ENCODE data around the gene ACSF3. TPM values are rescaled to one million over a fixed set of nuclear protein-coding genes. Genes with fewer than 3 reads are reported as not detected.
A peak's percentile ranks its signal among the peaks of the same experiment; 100 is the strongest.

Gene ACSF3
- total RNA-seq, 1 experiment from 2014 or later = 74.5 TPM

DNA sequence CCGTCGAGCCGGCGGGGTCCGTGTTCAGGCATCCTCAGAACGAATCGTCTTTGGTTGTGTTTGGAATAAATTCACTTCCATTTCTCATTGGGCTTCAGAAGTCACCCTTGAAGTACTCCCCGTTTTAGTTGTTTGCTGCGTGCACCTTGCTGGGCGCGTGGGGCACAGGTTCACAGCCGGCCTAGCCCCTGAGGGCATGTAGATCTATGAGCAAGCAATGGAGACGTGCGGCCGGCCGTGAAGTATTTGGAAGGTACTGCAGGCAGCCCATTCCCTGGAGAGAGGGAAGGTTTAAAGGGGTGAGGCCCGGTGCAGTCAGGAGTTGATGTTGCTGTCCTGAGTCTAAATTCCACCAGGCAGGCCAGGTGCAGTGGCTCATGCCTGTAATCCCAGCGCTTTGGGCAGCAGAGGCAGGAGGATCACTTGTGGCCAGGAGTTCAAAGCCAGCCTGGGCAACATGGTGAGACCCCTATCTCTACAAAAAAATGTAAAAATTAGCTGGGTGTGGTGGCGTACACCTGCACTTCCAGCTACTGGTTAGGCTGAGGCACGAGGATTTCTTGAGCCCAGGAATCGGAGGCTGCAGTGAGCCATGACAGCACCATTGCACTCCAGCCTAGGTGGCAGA, 714 bp downstream of the ACSF3 start:
- H2AFZ ChIP-seq (ENCODE audit: low read depth, low read length, poor library complexity, severe bottlenecking) = no peak overlapping the region
- no peaks in the 10 kb centered on the region for H3K9me2 ChIP-seq (ENCODE audit: insufficient read depth)
- ChIA-PET CTCF (interaction anchor here (1.3 kb wide), 1 partner anchor 153 kb away, joined by 3 read pairs; no protein-coding TSS in a partner anchor), RAD21 (ENCODE audit: low non-redundant PET in 1 of 2, low total read pairs in 2 of 2, uncharacterized antibody in 2 of 2, unreplicated experiment in 2 of 2) (interaction anchor here in 1 of 2 experiments (0.6 kb wide), 1 partner anchor 43 kb away, joined by 3 read pairs; no protein-coding TSS in a partner anchor), POLR2A (interaction anchor here (1.4 kb wide), 2 partner anchors 41 to 469 kb away, joined by 3 to 7 read pairs; no protein-coding TSS in a partner anchor)
- peaks cover 10 to 22% of the 10 kb centered on the region in 2 experiments; a peak in 3 of 4 replicates for H3K4me1 ChIP-seq (ENCODE audit: control insufficient read depth in 1 of 2, insufficient read depth in 2 of 2, low read length in 2 of 2)
- peaks cover 20% of the 10 kb centered on the region; the same call in 1 of the 2 replicates for H3K27me3 ChIP-seq (ENCODE audit: insufficient read depth, low read length)
- TF ChIP-seq POLR2A (IDR thresholded peaks at IDR 0.05; ENCODE audit: borderline replicate concordance, extremely low read depth, insufficient read depth, insufficient read length) (no peak), ELF1 (IDR thresholded peaks at IDR 0.05; ENCODE audit: borderline replicate concordance, low read depth) (no peak), RAD21 (IDR thresholded peaks at IDR 0.05; ENCODE audit: low read depth) (no peak), CEBPB (IDR thresholded peaks at IDR 0.05; ENCODE audit: low read depth) (no peak), EGR1 (IDR thresholded peaks at IDR 0.05; ENCODE audit: low read depth) (no peak), TCF7L2 (IDR thresholded peaks at IDR 0.05; ENCODE audit: borderline replicate concordance, extremely low read depth, insufficient read depth, insufficient read length) (no peak), CBX3 (IDR thresholded peaks at IDR 0.05; ENCODE audit: low read depth) (no peak), JUND (IDR thresholded peaks at IDR 0.05) (no peak), ZNF274 (IDR thresholded peaks at IDR 0.05; ENCODE audit: low read depth, low read length) (no peak), POLR2AphosphoS5 (IDR thresholded peaks at IDR 0.05; ENCODE audit: low read depth, low read length) (no peak)
- TF ChIP-seq, protein P1, sequence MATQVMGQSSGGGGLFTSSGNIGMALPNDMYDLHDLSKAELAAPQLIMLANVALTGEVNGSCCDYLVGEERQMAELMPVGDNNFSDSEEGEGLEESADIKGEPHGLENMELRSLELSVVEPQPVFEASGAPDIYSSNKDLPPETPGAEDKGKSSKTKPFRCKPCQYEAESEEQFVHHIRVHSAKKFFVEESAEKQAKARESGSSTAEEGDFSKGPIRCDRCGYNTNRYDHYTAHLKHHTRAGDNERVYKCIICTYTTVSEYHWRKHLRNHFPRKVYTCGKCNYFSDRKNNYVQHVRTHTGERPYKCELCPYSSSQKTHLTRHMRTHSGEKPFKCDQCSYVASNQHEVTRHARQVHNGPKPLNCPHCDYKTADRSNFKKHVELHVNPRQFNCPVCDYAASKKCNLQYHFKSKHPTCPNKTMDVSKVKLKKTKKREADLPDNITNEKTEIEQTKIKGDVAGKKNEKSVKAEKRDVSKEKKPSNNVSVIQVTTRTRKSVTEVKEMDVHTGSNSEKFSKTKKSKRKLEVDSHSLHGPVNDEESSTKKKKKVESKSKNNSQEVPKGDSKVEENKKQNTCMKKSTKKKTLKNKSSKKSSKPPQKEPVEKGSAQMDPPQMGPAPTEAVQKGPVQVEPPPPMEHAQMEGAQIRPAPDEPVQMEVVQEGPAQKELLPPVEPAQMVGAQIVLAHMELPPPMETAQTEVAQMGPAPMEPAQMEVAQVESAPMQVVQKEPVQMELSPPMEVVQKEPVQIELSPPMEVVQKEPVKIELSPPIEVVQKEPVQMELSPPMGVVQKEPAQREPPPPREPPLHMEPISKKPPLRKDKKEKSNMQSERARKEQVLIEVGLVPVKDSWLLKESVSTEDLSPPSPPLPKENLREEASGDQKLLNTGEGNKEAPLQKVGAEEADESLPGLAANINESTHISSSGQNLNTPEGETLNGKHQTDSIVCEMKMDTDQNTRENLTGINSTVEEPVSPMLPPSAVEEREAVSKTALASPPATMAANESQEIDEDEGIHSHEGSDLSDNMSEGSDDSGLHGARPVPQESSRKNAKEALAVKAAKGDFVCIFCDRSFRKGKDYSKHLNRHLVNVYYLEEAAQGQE (IDR thresholded peaks at IDR 0.05; ENCODE audit: low read depth) = no peak
- TF ChIP-seq, protein P2, sequence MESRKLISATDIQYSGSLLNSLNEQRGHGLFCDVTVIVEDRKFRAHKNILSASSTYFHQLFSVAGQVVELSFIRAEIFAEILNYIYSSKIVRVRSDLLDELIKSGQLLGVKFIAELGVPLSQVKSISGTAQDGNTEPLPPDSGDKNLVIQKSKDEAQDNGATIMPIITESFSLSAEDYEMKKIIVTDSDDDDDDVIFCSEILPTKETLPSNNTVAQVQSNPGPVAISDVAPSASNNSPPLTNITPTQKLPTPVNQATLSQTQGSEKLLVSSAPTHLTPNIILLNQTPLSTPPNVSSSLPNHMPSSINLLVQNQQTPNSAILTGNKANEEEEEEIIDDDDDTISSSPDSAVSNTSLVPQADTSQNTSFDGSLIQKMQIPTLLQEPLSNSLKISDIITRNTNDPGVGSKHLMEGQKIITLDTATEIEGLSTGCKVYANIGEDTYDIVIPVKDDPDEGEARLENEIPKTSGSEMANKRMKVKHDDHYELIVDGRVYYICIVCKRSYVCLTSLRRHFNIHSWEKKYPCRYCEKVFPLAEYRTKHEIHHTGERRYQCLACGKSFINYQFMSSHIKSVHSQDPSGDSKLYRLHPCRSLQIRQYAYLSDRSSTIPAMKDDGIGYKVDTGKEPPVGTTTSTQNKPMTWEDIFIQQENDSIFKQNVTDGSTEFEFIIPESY (IDR thresholded peaks at IDR 0.05; ENCODE audit: extremely low read depth, insufficient replicate concordance, low read length) = no peak
- TF ChIP-seq, protein P3, sequence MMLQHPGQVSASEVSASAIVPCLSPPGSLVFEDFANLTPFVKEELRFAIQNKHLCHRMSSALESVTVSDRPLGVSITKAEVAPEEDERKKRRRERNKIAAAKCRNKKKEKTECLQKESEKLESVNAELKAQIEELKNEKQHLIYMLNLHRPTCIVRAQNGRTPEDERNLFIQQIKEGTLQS (IDR thresholded peaks at IDR 0.05) = no peak
- TF ChIP-seq, protein P4, sequence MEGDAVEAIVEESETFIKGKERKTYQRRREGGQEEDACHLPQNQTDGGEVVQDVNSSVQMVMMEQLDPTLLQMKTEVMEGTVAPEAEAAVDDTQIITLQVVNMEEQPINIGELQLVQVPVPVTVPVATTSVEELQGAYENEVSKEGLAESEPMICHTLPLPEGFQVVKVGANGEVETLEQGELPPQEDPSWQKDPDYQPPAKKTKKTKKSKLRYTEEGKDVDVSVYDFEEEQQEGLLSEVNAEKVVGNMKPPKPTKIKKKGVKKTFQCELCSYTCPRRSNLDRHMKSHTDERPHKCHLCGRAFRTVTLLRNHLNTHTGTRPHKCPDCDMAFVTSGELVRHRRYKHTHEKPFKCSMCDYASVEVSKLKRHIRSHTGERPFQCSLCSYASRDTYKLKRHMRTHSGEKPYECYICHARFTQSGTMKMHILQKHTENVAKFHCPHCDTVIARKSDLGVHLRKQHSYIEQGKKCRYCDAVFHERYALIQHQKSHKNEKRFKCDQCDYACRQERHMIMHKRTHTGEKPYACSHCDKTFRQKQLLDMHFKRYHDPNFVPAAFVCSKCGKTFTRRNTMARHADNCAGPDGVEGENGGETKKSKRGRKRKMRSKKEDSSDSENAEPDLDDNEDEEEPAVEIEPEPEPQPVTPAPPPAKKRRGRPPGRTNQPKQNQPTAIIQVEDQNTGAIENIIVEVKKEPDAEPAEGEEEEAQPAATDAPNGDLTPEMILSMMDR (IDR thresholded peaks at IDR 0.05 in 2 of 3, conservative IDR thresholded peaks at IDR 0.05 in 1 of 3; ENCODE audit: borderline replicate concordance in 1 of 3, insufficient read depth in 1 of 3, low read depth in 2 of 3, low read length in 2 of 3) = no peak
- TF ChIP-seq, protein P5, sequence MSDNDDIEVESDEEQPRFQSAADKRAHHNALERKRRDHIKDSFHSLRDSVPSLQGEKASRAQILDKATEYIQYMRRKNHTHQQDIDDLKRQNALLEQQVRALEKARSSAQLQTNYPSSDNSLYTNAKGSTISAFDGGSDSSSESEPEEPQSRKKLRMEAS (IDR thresholded peaks at IDR 0.05) = no peak
- peaks cover 3% of the 10 kb centered on the region; the same call in 1 of the 2 replicates for H4K20me1 ChIP-seq (ENCODE audit: insufficient read depth)
- peak overlapping the region; percentile 80 for H3K9ac ChIP-seq (ENCODE audit: low read length)
- peak; percentile 54 for ATAC-seq
- peaks cover 54% of the 10 kb centered on the region for H3K79me2 ChIP-seq (ENCODE audit: insufficient read depth, low read length)
- H3K9me3 ChIP-seq (ENCODE audit: control insufficient read depth in 1 of 2, insufficient read depth in 1 of 2, low read depth in 1 of 2, low read length in 2 of 2) = no peaks in the 10 kb centered on the region
- no TSS peak for BruUV-seq (replicated peaks)
- intact Hi-C loops (cut with micrococcal nuclease) = no loop called here
- H3K4me2 ChIP-seq (ENCODE audit: low read length) = peak overlapping the region; percentile 94
- DNase-seq (ENCODE audit: low read depth, low spot score) = no peak
- peaks cover 0 to 6% of the 10 kb centered on the region in 2 experiments; a peak in 1 of 4 replicates for H3K36me3 ChIP-seq (ENCODE audit: control insufficient read depth in 1 of 2, insufficient read depth in 2 of 2, low read length in 2 of 2)
- peak overlapping the region; percentile 83 to 96 for H3K4me3 ChIP-seq (replicated peaks in 1 of 2; ENCODE audit: low read depth in 1 of 2, low read length in 2 of 2)
- peak overlapping the region; percentile 79 for H3K27ac ChIP-seq (ENCODE audit: low read depth, low read length)
